HUES6 (cell line): Measurements from ENCODE around the gene GPER1.
"Not testable (repeated sequence)": the region's sequence is repeated elsewhere in the genome, so short reads cannot be mapped to it uniquely, and the experiment has no call there.

ENCODE experiments used
- H3K27ac ChIP-seq: 2 replicates; pipeline ENCODE4 v1.7.0; 2013; ENCODE audit warnings: low read depth, mild to moderate bottlenecking, low read length, inconsistent platforms
- H3K27me3 ChIP-seq: 2 replicates; pipeline ENCODE4 v1.6.1; 2013; ENCODE audit warnings: low read length; ENCODE audit not compliant: control insufficient read depth, insufficient read depth
- H3K36me3 ChIP-seq: 2 replicates; pipeline ENCODE4 v1.6.1; 2013; ENCODE audit warnings: low read length; ENCODE audit not compliant: control insufficient read depth, insufficient read depth
- H3K4me1 ChIP-seq: 2 replicates; pipeline ENCODE4 v1.6.1; 2013; ENCODE audit warnings: low read length; ENCODE audit not compliant: control insufficient read depth, insufficient read depth
- H3K4me3 ChIP-seq: 2 replicates; pipeline ENCODE4 v1.5.1; 2013; ENCODE audit warnings: low read depth, low read length
- H3K9ac ChIP-seq: one replicate; pipeline ENCODE4 v1.6.1; 2013; ENCODE audit warnings: mild to moderate bottlenecking, low read length
- H3K9me3 ChIP-seq: 2 replicates; pipeline ENCODE4 v1.6.1; 2013; ENCODE audit warnings: low read depth, low read length; ENCODE audit not compliant: control insufficient read depth, insufficient read depth

The GPER1 gene

GRCh38 chr7:1087952-1088920 is at the start of gene GPER1:
Gene GPER1 (plus strand): TSS chr7:1088113. CDS start chr7:1091729, 3,616 bp downstream.
- peak within 1 kb of the TSS; percentile 58 for H3K9ac ChIP-seq
- H3K4me3 ChIP-seq, result peak within 1 kb of the TSS; percentile 43
- H3K36me3 ChIP-seq, result peaks cover 12% of the 10 kb centered on the region
- H3K27ac ChIP-seq, result no peak within 1 kb of the TSS; the same call in 1 of the 2 replicates
- no peaks in the 10 kb centered on the region for H3K9me3 ChIP-seq
- peaks cover 25% of the 10 kb centered on the region for H3K4me1 ChIP-seq
- no peaks in the 10 kb centered on the region for H3K27me3 ChIP-seq

- Histone ChIP-seq H3K27me3 (peaks cover 13% of the 10 kb centered on the region; the same call in 1 of the 2 replicates), H3K9me3 (peaks cover 12% of the 10 kb centered on the region), H3K4me1 (peaks cover 25% of the 10 kb centered on the region)
- H3K9ac ChIP-seq, H3K4me3 ChIP-seq, H3K36me3 ChIP-seq, H3K27ac ChIP-seq: not testable (repeated sequence)
Measured at GRCh38 chr7:1040233-1040632, 47.7 kb upstream of the GPER1 start.

GRCh38 chr7:1040790-1041189 is 47.1 kb upstream of the GPER1 start:
- Histone ChIP-seq H3K27ac (no peak overlapping the region), H3K9ac (no peak overlapping the region)

GRCh38 chr7:1041551-1042491 is 46.1 kb upstream of the GPER1 start:
- Histone ChIP-seq H3K4me1 (peaks cover 26% of the 10 kb centered on the region), H3K9ac (no peak overlapping the region)

More at GRCh38 chr7:1040790-1041189, 47.1 kb upstream of the GPER1 start:
- H3K36me3 ChIP-seq, result peaks cover 3% of the 10 kb centered on the region; the same call in 1 of the 2 replicates
- peak overlapping the region; percentile 43 for H3K4me3 ChIP-seq
- peaks cover 13% of the 10 kb centered on the region; the same call in 1 of the 2 replicates for H3K27me3 ChIP-seq
- H3K4me1 ChIP-seq, result peaks cover 26% of the 10 kb centered on the region
- H3K9me3 ChIP-seq, result peaks cover 6% of the 10 kb centered on the region

GRCh38 chr7:1042492-1042833 is 45.5 kb upstream of the GPER1 start:
- Histone ChIP-seq H3K36me3 (no peaks in the 10 kb centered on the region), H3K4me3 (no peak overlapping the region), H3K27me3 (peaks cover 13% of the 10 kb centered on the region; the same call in 1 of the 2 replicates), H3K4me1 (peaks cover 31% of the 10 kb centered on the region), H3K9ac (no peak overlapping the region), H3K27ac (no peak overlapping the region), H3K9me3 (no peaks in the 10 kb centered on the region)

More at GRCh38 chr7:1041551-1042491, 46.1 kb upstream of the GPER1 start:
- Histone ChIP-seq H3K36me3 (no peaks in the 10 kb centered on the region), H3K27me3 (peaks cover 13% of the 10 kb centered on the region; the same call in 1 of the 2 replicates), H3K9me3 (no peaks in the 10 kb centered on the region), H3K4me3 (peak overlapping the region; percentile 20; the same call in 1 of the 2 replicates), H3K27ac (no peak overlapping the region)

GRCh38 chr7:1043552-1044188 is 44.2 kb upstream of the GPER1 start:
- Histone ChIP-seq H3K27me3 (peaks cover 13% of the 10 kb centered on the region; the same call in 1 of the 2 replicates), H3K9ac (peak overlapping the region; percentile 73), H3K4me1 (peaks cover 31% of the 10 kb centered on the region), H3K27ac (peak overlapping the region; percentile 83), H3K9me3 (no peaks in the 10 kb centered on the region), H3K36me3 (no peaks in the 10 kb centered on the region), H3K4me3 (peak overlapping the region; percentile 58)

- no peaks in the 10 kb centered on the region for H3K9me3 ChIP-seq
- peak within 1 kb of the TSS; percentile 73 for H3K9ac ChIP-seq
- peak within 1 kb of the TSS; percentile 68 for H3K4me3 ChIP-seq
- no peaks in the 10 kb centered on the region for H3K36me3 ChIP-seq
- H3K4me1 ChIP-seq, result peaks cover 31% of the 10 kb centered on the region
- H3K27me3 ChIP-seq, result peaks cover 13% of the 10 kb centered on the region; the same call in 1 of the 2 replicates
- H3K27ac ChIP-seq, result peak within 1 kb of the TSS; percentile 83
Measured at GRCh38 chr7:1044189-1045068, 43.5 kb upstream of the GPER1 start, which contains the start of gene GPR146. Gene GPR146 (plus strand): TSS chr7:1044546. CDS start chr7:1057516, 12,970 bp downstream.

GRCh38 chr7:1045069-1046063 is 42.5 kb upstream of the GPER1 start:
- Histone ChIP-seq H3K4me1 (peaks cover 31% of the 10 kb centered on the region), H3K9me3 (no peaks in the 10 kb centered on the region), H3K4me3 (peak overlapping the region; percentile 68), H3K27me3 (peaks cover 13% of the 10 kb centered on the region; the same call in 1 of the 2 replicates), H3K9ac (no peak overlapping the region), H3K36me3 (no peaks in the 10 kb centered on the region), H3K27ac (no peak overlapping the region)
